NCI-H526 treated with DMSO at 0.1 percent for 48 hours (cell line): Measurements from ENCODE around the gene MYO1D.

Source experiments
- DNase-seq: peaks from one replicate; lab custom pipeline; 2025; lab: John Stamatoyannopoulos, UW

MYO1D gene

GRCh38 chr17:32569171-32570080 lies 307.5 kb downstream of the MYO1D start:
- no peak for DNase-seq

GRCh38 chr17:32568705-32569104 lies 308.2 kb downstream of the MYO1D start:
- no peak for DNase-seq

- DNase-seq: no peak
These were observed 309.4 kb downstream of the MYO1D start for GRCh38 chr17:32567511-32567910.

GRCh38 chr17:32567086-32567485 lies 309.8 kb downstream of the MYO1D start:
- DNase-seq: no peak

- no peak for DNase-seq
These were observed 310.6 kb downstream of the MYO1D start for GRCh38 chr17:32566303-32566702.

- no peak for DNase-seq
These were observed 311.5 kb downstream of the MYO1D start for GRCh38 chr17:32565401-32565800.

GRCh38 chr17:32564325-32564724 lies 312.6 kb downstream of the MYO1D start:
- DNase-seq: no peak

- no peak for DNase-seq
These were observed 313.3 kb downstream of the MYO1D start for GRCh38 chr17:32563583-32563982.

- no peak for DNase-seq
These were observed 317.8 kb downstream of the MYO1D start for GRCh38 chr17:32558997-32559650.

- no peak for DNase-seq
These were observed 318.5 kb downstream of the MYO1D start for GRCh38 chr17:32558326-32558955.

GRCh38 chr17:32555611-32556310 lies 321.2 kb downstream of the MYO1D start:
- DNase-seq: no peak

- no peak for DNase-seq
These were observed 323.8 kb downstream of the MYO1D start for GRCh38 chr17:32553168-32553567.

- no peak for DNase-seq
These were observed 324.6 kb downstream of the MYO1D start for GRCh38 chr17:32552280-32552679.

- no peak for DNase-seq
These were observed 325.6 kb downstream of the MYO1D start for GRCh38 chr17:32551186-32551955.

- no peak for DNase-seq
These were observed 327.4 kb downstream of the MYO1D start for GRCh38 chr17:32549559-32549958.

GRCh38 chr17:32546031-32546444 lies 330.9 kb downstream of the MYO1D start:
- no peak for DNase-seq

GRCh38 chr17:32542186-32542585 lies 334.7 kb downstream of the MYO1D start:
- no peak for DNase-seq

GRCh38 chr17:32541640-32542039 lies 335.3 kb downstream of the MYO1D start:
- no peak for DNase-seq

GRCh38 chr17:32536736-32537643 lies 339.9 kb downstream of the MYO1D start:
- no peak for DNase-seq

GRCh38 chr17:32533296-32533695 lies 343.6 kb downstream of the MYO1D start:
- DNase-seq: no peak
